Pons (tissue), 1 donor: Measurements from ENCODE around the gene DIAPH3.

Source experiments
- DNase-seq: peaks from one replicate; pipeline ENCODE4 v3.0.0-alpha.2; 2016; ENCODE audit warnings: low spot score

DIAPH3 gene

GRCh38 chr13:60026286-60026685 lies 137.4 kb downstream of the DIAPH3 start:
- DNase-seq, result no peak

DNA sequence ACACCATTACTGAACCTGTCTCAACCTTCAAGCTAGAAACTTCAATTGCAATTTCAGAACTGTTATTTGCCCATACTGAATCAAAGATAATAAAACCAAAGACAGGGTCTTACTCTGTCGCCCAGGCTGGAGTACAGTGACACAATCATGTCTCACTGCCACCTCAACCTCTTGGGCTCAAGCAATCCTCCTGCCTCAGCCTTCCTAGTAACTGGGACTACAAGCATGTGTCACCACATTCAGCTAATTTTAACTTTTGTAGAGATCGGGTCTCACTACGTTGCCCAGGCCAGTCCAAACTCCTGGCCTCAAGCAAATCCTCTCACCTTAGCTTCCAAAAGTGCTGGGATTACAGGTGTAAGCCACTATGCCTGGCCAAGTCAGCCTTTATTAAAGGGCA lies 143.4 kb downstream of the DIAPH3 start:
- no peak for DNase-seq

GRCh38 chr13:60019119-60019993 lies 144.4 kb downstream of the DIAPH3 start:
- peak; percentile 2 for DNase-seq

- no peak for DNase-seq
These were observed 145.2 kb downstream of the DIAPH3 start for GRCh38 chr13:60018536-60018935.

DNA sequence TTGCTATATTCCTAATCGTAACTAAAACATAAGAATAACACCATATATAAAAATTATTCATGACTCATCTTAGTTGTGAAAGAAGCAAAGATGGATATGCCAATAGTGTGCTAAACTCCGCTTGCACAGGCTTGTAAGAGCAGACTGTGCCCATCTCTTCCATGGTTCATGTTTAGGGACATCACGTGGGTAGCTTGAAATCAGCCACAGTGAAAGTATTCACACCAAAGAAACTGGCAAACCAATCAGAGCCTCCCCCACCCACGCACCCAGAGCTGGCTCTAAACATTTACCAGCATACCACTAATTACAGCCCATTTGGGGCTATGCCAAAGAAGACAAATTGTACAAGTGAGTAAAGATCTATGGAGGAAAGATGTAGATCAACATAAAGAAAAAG lies 147.5 kb downstream of the DIAPH3 start:
- DNase-seq, result no peak

GRCh38 chr13:60013166-60013565 lies 150.6 kb downstream of the DIAPH3 start:
- DNase-seq, result no peak

DNA sequence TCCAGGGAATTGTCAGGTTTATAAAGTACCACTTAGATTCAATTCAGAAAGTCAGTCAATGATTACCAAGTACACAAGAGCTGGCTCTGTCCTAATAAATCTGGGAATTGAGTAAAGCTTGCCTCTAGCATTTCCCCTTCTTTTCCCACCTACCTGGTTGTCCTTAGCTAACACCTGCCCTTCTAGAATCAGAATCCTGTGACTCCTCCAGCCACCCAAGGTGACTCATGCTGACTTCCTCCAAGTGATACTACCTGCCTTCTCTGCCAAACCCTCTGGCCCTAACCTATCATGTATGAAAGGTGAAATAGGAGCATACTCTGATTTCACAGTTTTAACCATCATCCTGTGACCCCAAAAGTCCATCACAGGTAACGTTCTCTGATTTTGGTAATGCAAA lies 151.2 kb downstream of the DIAPH3 start:
- DNase-seq, result no peak

DNA sequence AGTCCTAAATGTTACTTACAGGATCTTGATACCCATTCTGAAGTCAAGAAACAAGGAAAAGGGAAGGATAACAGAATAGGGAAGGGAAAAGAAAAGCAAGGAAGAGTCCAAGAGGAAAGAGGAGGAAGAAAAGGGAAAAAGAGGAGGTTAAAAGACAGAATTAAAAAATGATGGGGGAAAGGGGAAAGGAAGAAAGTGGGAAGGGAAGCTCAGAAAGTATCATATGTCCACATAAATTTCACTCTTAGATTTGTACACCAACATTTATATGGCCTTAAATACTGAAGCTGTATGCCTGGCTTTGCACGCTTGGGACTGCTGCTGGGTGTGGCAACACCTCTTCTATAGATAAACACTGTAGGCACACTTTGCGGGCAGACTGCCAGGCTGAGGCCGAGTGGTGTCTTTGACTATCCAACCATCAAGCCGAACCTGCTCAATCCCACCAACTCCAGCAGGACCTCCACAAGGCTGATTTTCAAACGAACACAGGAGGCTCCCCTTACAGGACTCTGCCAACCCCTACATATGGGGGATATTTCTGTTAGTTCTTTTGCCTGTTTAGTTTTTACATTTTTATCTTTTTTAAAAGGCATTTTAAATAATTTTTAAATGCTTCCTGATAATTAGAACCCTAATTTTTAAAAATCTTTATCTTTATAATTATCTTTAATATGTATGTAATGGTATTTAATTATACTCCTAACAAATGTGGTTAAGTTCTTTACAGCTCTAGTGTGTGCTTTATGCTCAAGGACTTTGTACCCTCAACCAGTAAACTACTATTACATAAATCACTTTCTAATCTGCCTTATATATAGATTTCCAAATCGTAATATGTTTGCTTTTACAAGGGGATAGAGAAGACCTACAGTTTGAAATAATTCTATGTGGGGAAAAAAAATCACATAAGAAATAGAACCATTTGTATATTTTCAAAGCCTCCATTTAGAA lies 154.2 kb downstream of the DIAPH3 start:
- DNase-seq, result no peak

DNA sequence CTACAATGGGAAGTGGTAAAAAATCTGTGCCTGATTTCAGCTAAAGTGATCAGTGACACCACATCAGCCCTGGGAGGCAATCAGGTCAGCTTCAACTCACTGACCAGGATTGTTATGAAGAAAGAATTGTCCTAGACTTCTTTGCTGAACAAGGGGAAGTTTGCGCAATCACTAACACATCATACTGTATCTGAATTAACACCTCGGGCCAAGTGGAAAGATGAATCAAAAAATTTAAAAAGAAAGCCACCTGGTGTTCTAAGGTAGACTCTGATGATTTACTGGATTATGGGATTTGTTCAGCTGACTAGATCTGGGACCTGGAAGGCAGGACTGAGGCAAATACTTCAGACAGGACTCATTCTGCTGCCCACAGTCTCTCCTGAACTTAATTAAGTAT lies 161.8 kb downstream of the DIAPH3 start:
- no peak for DNase-seq

DNA sequence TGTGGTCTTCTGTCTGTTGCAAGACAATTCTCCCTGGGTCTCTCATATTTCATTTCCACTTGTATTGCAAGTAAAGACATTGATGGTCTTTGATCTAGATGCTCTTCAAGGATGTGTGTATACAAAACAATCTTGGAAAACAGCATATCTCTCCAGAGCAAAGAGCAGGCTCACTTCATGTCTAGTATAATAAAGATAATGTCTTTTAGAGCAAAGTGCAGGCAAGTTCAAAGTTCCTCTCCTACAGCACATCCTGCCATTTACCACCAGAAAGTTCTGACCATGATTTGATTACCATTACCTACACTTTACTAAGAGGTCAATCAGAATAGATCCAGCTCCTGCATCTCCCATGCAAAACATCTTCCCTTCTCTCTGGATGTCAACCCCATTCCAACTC lies 162.8 kb downstream of the DIAPH3 start:
- no peak for DNase-seq

- no peak for DNase-seq
These were observed 163.6 kb downstream of the DIAPH3 start for GRCh38 chr13:60000081-60000480.

GRCh38 chr13:59997976-59998375 lies 165.8 kb downstream of the DIAPH3 start:
- DNase-seq, result no peak

- no peak for DNase-seq
These were observed 167.2 kb downstream of the DIAPH3 start for GRCh38 chr13:59996461-59996980.

GRCh38 chr13:59991395-59991794 lies 172.3 kb downstream of the DIAPH3 start:
- DNase-seq, result no peak

- no peak for DNase-seq
These were observed 180.9 kb downstream of the DIAPH3 start for GRCh38 chr13:59982631-59983382.

DNA sequence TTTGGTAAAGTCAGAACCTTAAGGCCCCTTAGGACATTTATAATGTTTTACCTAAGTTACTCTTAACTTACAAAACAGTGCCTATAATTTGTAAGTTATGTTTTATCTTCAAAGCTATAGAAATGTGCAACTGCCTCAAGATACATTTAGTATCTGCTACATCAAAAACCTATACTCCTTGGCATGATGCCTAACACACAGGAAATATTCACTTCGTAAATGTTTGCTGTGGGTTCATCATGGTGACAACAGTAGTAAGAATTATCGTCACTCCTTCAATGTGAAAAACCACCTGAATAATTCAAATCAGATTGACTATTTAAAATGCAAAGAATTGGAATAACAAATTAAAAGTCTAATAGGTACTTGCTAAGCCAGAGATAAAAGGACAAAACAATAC lies 184.1 kb downstream of the DIAPH3 start:
- DNase-seq, result no peak

DNA sequence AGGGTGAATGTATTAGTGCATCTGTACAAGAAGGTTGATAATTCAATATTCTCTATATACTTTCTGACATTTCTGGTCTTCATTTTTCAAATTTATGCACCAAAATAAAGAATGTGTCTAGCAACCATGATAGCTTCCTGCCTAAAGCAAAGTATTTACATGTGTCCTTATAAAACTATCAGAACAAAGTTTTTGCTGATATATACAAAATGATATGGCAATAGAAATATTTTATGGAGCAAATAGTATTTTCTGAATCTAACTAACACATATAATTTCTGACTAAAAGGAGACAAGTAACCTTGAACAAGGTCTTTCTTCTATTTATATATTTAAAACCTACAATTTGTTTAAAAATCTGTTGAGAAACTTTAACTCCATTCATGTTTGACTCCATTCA lies 184.9 kb downstream of the DIAPH3 start:
- DNase-seq, result no peak

GRCh38 chr13:59976856-59977255 lies 186.9 kb downstream of the DIAPH3 start:
- no peak for DNase-seq

- no peak for DNase-seq
These were observed 187.8 kb downstream of the DIAPH3 start for GRCh38 chr13:59975807-59976435.

DNA sequence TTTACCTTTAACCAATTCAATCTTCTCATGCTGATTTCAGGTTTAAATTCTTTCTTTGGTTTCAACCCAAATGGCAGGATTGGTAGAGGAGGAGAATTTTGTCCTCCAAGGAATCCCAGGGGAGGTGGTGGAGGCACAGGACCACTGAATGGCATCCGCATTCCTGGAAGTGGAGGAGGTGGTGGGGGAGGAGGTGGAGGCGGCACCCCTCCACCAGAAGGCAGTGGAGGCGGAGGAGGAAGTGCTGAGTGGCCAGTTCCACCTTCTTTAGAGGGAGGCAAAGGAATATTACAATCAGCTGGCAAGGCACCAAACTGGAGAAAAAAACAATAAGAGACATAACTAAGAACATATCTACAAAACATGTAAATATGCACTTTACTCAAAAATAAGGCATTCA lies 192.9 kb downstream of the DIAPH3 start:
- no peak for DNase-seq

DNA sequence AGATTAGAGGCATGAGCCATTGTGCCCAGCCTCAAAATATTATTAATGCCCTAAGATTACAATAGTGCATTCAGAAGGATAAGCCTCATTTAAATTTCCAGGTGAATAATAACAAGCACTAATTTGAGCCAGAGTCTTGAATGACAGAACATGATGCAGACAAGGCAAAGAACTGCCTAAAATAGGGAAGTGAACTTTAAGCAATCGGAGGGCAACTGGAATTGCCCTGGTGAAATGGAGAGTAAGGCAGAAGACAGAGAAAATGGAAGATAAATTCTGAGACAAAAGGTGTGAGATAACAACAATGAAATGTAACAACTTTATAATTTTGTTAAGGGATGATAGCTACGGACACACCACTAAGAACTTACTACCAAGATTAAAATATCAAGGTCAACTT lies 199.9 kb downstream of the DIAPH3 start:
- no peak for DNase-seq

GRCh38 chr13:59963383-59963782 lies 200.3 kb downstream of the DIAPH3 start:
- DNase-seq, result no peak
